Stomach (tissue), 4 donors: ENCODE results near the gene ENTPD8.
A peak's percentile ranks its signal among the peaks of the same experiment; 100 is the strongest.

Source experiments
- CTCF ChIP-seq, 7 experiments: fragments of 450-650 bp in 4 of 7; fragments of 200-600 bp in 3 of 7; sonication (generic) in 3 of 7; IDR thresholded peaks; one replicate each; pipeline ENCODE4 v1.5.1; 2016 to 2019; ENCODE audit warnings: antibody characterized with exemption in 7 of 7, control low read depth in 2 of 7, mild to moderate bottlenecking in 1 of 7
- EP300 ChIP-seq: sonication (generic); formaldehyde crosslinking; IDR thresholded peaks from one replicate; pipeline ENCODE4 v1.6.1; 2017; ENCODE audit warnings: antibody characterized with exemption
- POLR2A ChIP-seq, 4 donors: fragments of 450-650 bp; IDR thresholded peaks; one replicate each; pipeline ENCODE4 v1.6.1; 2016; ENCODE audit warnings: antibody characterized with exemption in 4 of 4, control low read depth in 2 of 4, mild to moderate bottlenecking in 1 of 4, moderate library complexity in 1 of 4

GRCh38 chr9:137406876-137407589 is 34.1 kb downstream of the ENTPD8 start:
- TF ChIP-seq CTCF (IDR thresholded peaks at IDR 0.05), result peak in 5 of 7 experiments; percentile 29 to 80 (median 72)
- no peak for TF ChIP-seq EP300
- TF ChIP-seq POLR2A (IDR thresholded peaks at IDR 0.05), result no peak
